Measurements from ENCODE around the gene FAM53A.

DNA sequence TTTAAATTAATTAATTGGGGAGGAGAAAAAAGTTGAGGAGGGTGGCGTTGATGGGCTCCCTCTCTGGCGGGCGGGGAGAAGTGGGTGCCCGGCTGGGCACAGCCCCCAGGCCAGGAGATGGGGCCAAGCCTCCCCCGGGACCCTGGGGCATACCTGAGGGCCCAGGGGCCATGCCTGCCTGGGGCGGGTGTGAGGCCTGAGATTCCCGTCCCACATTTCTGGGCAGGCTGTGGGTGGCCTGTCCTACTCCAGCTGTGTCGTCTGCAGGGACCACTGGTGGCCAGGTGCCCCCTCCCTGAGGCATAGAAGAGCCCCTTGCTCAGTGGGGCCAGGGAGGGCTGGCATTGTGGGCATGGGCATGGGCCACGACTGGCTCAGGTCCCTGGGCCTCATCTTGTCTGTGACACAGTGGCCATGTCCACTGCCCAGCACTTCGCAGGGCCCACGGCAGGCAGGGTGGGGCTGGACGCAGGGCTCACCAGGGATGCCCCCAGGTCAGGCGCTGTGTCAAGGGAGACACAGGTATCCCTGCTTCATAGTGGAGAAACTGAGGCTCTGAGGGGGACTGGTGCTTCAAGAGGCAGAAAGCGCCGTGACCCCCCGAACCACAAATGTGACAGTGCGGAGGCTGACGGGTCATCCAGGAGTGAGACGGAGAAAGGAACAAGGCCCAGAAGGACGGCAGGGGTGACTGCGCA lies 60.1 kb downstream of the FAM53A start:
- TF ChIP-seq, protein P1, sequence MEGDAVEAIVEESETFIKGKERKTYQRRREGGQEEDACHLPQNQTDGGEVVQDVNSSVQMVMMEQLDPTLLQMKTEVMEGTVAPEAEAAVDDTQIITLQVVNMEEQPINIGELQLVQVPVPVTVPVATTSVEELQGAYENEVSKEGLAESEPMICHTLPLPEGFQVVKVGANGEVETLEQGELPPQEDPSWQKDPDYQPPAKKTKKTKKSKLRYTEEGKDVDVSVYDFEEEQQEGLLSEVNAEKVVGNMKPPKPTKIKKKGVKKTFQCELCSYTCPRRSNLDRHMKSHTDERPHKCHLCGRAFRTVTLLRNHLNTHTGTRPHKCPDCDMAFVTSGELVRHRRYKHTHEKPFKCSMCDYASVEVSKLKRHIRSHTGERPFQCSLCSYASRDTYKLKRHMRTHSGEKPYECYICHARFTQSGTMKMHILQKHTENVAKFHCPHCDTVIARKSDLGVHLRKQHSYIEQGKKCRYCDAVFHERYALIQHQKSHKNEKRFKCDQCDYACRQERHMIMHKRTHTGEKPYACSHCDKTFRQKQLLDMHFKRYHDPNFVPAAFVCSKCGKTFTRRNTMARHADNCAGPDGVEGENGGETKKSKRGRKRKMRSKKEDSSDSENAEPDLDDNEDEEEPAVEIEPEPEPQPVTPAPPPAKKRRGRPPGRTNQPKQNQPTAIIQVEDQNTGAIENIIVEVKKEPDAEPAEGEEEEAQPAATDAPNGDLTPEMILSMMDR (IDR thresholded peaks at IDR 0.05 in 8 of 11, conservative IDR thresholded peaks at IDR 0.05 in 3 of 11): no peak
- TF ChIP-seq POLR2A (IDR thresholded peaks at IDR 0.05) (no peak), POLR2AphosphoS5 (IDR thresholded peaks at IDR 0.05) (no peak)
